Gastrocnemius medialis (tissue), 4 donors: ENCODE measurements around the gene SMYD2.

Source experiments
- CTCF ChIP-seq, 5 experiments: fragments of 450-650 bp in 3 of 5; fragments of 200-600 bp in 2 of 5; sonication (generic) in 2 of 5; IDR thresholded peaks in 4 of 5; conservative IDR thresholded peaks in 1 of 5; 1 replicate in 4 of 5; 2 replicates in 1 of 5; pipeline ENCODE4 v1.5.1; 2016 to 2019; ENCODE audit warnings: antibody characterized with exemption in 5 of 5, mild to moderate bottlenecking in 3 of 5, moderate library complexity in 3 of 5
- POLR2A ChIP-seq, 2 donors: fragments of 450-650 bp; IDR thresholded peaks; one replicate each; pipeline ENCODE4 v1.6.1; 2017; ENCODE audit warnings: antibody characterized with exemption in 2 of 2, mild to moderate bottlenecking in 2 of 2, moderate library complexity in 2 of 2

- no peak for TF ChIP-seq CTCF (IDR thresholded peaks at IDR 0.05 in 4 of 5, conservative IDR thresholded peaks at IDR 0.05 in 1 of 5)
- no peak for TF ChIP-seq POLR2A (IDR thresholded peaks at IDR 0.05)
Observed at GRCh38 chr1:214241060-214241459, 39.9 kb upstream of the SMYD2 start.
